ACHN (cell line): Measurements from ENCODE around the gene STEAP3.
A peak's percentile ranks its signal among the peaks of the same experiment; 100 is the strongest.

Experiments used
- DNase-seq: peaks from one replicate; pipeline ENCODE4 v3.0.0-alpha.2; 2015
- in situ Hi-C: cut with HindIII; loops from 2 replicates; pipeline ENCODE4 v1.10.0; 2017; ENCODE audit warnings: low sequenced_read_pairs, low pct_ligation_motif_present, low pct_unique_long_range_greater_than_20kb

Gene STEAP3

GRCh38 chr2:119223521-119224390 lies at the start of gene STEAP3:
Gene STEAP3, plus strand, starts transcription at chr2:119223834. Its CDS starts 7,179 bp downstream, at chr2:119231013.
- peak; percentile 88 for DNase-seq
- in situ Hi-C loops, result no loop called here

GRCh38 chr2:119174216-119174992 lies 49.2 kb upstream of the STEAP3 start:
- in situ Hi-C loops, result no loop called here
- peak; percentile 52 for DNase-seq

GRCh38 chr2:119174993-119175347 lies 48.7 kb upstream of the STEAP3 start:
- in situ Hi-C loops, result no loop called here
- no peak for DNase-seq

- DNase-seq, result no peak
Measured at GRCh38 chr2:119175517-119175916, 48.1 kb upstream of the STEAP3 start.

GRCh38 chr2:119177171-119177837 lies 46.3 kb upstream of the STEAP3 start:
- in situ Hi-C loops, result no loop called here
- no peak for DNase-seq

More at GRCh38 chr2:119175517-119175916, 48.1 kb upstream of the STEAP3 start:
- in situ Hi-C loops, result no loop called here

- in situ Hi-C loops, result no loop called here
- DNase-seq, result no peak
Measured at GRCh38 chr2:119177838-119178190, 45.8 kb upstream of the STEAP3 start.

GRCh38 chr2:119178776-119179175 lies 44.9 kb upstream of the STEAP3 start:
- in situ Hi-C loops, result no loop called here

GRCh38 chr2:119179202-119179601 lies 44.4 kb upstream of the STEAP3 start:
- in situ Hi-C loops, result no loop called here
- peak; percentile 90 for DNase-seq

More at GRCh38 chr2:119178776-119179175, 44.9 kb upstream of the STEAP3 start:
- no peak for DNase-seq

- DNase-seq, result peak; percentile 33
- in situ Hi-C loops, result no loop called here
Measured at GRCh38 chr2:119179991-119180390, 43.6 kb upstream of the STEAP3 start.

GRCh38 chr2:119180892-119181291 lies 42.7 kb upstream of the STEAP3 start:
- DNase-seq, result no peak
- in situ Hi-C loops, result no loop called here

GRCh38 chr2:119181391-119181790 lies 42.2 kb upstream of the STEAP3 start:
- no peak for DNase-seq
- in situ Hi-C loops, result no loop called here

- no peak for DNase-seq
- in situ Hi-C loops, result no loop called here
Measured at GRCh38 chr2:119181791-119182445, 41.7 kb upstream of the STEAP3 start.

- in situ Hi-C loops, result no loop called here
Measured at GRCh38 chr2:119184512-119184911, 39.1 kb upstream of the STEAP3 start.

GRCh38 chr2:119190321-119191111 lies 33.1 kb upstream of the STEAP3 start:
- DNase-seq, result no peak
- in situ Hi-C loops, result no loop called here

More at GRCh38 chr2:119184512-119184911, 39.1 kb upstream of the STEAP3 start:
- no peak for DNase-seq

- in situ Hi-C loops, result no loop called here
- DNase-seq, result no peak
Measured at GRCh38 chr2:119192893-119193292, 30.7 kb upstream of the STEAP3 start.

GRCh38 chr2:119195001-119195400 lies 28.6 kb upstream of the STEAP3 start:
- DNase-seq, result no peak
- in situ Hi-C loops, result no loop called here

- in situ Hi-C loops, result no loop called here
- DNase-seq, result no peak
Measured at GRCh38 chr2:119195887-119196286, 27.7 kb upstream of the STEAP3 start.
